ENCODE data around the gene SLAMF7. TPM values are rescaled to one million over a fixed set of nuclear protein-coding genes. Genes with fewer than 3 reads are reported as not detected.

SLAMF7 gene
- total and polyA plus RNA-seq, 2 of the 13 experiments (the other 11 are each of a cell fraction or from before 2014, with no cell fraction given), result not detected

DNA sequence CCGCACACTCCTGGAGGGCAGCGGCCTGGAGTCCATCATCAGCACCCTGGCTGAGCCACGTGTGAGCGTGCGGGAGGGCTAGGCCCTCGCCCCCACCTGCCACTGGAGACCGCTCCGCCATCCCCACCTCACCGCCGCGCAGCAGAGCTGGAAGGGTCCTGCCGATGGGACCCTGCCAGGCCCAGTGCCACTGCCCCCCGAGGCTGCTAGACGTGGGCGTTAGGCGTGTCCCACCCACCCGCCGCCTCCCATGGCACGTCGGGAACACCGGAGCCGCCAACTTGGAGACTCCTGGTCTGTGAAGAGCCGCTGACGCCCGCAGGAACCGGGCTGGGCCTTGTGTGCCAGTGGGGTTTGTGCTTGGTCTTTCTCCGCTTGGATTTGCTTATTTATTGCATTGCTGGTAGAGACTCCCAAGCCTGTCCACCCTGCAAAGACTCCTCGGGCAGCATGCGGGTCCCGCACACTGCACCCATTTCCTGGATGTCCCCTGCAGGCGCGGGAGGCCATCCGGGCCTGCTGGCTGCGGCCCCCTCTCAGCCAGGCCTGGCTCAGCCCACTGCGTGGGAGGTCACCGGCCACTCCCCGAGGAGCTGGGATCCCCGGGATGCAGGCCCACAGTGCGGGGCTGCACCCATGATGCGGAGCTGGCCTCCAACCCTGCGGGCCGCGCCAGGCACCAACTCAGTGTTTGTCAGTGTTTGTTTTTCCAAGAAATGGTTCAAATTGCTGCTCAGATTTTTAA lies 63.0 kb downstream of the SLAMF7 start:
- 62% methylated on average over 21 of the region's 43 CpGs for WGBS (ENCODE audit: low lambda C conversion rate)
- H3K4me3 ChIP-seq (replicated peaks in 1 of 3; ENCODE audit: insufficient read depth in 1 of 3, low read depth in 2 of 3, low read length in 3 of 3), result no peak overlapping the region
- POLR2A ChIA-PET, result no interaction called here
- TF ChIP-seq KDM4B (CRISPR knock-in tag; IDR thresholded peaks at IDR 0.05), result no peak
- no peak for TF ChIP-seq BHLHE40 (IDR thresholded peaks at IDR 0.05; ENCODE audit: low read length)
- TF ChIP-seq FOXO1 (CRISPR knock-in tag; IDR thresholded peaks at IDR 0.05), result no peak
- TF ChIP-seq, protein P1, sequence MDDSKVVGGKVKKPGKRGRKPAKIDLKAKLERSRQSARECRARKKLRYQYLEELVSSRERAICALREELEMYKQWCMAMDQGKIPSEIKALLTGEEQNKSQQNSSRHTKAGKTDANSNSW (CRISPR knock-in tag; IDR thresholded peaks at IDR 0.05; ENCODE audit: borderline replicate concordance), result no peak
- TF ChIP-seq ZNF451 (CRISPR knock-in tag; IDR thresholded peaks at IDR 0.05), result no peak
- TF ChIP-seq, protein P2, sequence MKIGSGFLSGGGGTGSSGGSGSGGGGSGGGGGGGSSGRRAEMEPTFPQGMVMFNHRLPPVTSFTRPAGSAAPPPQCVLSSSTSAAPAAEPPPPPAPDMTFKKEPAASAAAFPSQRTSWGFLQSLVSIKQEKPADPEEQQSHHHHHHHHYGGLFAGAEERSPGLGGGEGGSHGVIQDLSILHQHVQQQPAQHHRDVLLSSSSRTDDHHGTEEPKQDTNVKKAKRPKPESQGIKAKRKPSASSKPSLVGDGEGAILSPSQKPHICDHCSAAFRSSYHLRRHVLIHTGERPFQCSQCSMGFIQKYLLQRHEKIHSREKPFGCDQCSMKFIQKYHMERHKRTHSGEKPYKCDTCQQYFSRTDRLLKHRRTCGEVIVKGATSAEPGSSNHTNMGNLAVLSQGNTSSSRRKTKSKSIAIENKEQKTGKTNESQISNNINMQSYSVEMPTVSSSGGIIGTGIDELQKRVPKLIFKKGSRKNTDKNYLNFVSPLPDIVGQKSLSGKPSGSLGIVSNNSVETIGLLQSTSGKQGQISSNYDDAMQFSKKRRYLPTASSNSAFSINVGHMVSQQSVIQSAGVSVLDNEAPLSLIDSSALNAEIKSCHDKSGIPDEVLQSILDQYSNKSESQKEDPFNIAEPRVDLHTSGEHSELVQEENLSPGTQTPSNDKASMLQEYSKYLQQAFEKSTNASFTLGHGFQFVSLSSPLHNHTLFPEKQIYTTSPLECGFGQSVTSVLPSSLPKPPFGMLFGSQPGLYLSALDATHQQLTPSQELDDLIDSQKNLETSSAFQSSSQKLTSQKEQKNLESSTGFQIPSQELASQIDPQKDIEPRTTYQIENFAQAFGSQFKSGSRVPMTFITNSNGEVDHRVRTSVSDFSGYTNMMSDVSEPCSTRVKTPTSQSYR (CRISPR knock-in tag; IDR thresholded peaks at IDR 0.05; ENCODE audit: borderline replicate concordance), result no peak
- no peak for TF ChIP-seq ZNF256 (CRISPR knock-in tag; conservative IDR thresholded peaks at IDR 0.05)
- no peak for TF ChIP-seq ELF1 (CRISPR knock-in tag; IDR thresholded peaks at IDR 0.05)
- no peak for TF ChIP-seq ZNF10 (CRISPR knock-in tag; IDR thresholded peaks at IDR 0.05; ENCODE audit: borderline replicate concordance, low read depth)
- TF ChIP-seq, protein P3, sequence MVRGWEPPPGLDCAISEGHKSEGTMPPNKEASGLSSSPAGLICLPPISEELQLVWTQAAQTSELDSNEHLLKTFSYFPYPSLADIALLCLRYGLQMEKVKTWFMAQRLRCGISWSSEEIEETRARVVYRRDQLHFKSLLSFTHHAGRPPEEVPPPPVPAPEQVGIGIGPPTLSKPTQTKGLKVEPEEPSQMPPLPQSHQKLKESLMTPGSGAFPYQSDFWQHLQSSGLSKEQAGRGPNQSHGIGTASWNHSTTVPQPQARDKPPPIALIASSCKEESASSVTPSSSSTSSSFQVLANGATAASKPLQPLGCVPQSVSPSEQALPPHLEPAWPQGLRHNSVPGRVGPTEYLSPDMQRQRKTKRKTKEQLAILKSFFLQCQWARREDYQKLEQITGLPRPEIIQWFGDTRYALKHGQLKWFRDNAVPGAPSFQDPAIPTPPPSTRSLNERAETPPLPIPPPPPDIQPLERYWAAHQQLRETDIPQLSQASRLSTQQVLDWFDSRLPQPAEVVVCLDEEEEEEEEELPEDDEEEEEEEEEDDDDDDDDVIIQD (CRISPR knock-in tag; IDR thresholded peaks at IDR 0.05; ENCODE audit: low read depth), result no peak
- no peak for TF ChIP-seq FOXJ3 (CRISPR knock-in tag; IDR thresholded peaks at IDR 0.05; ENCODE audit: borderline replicate concordance)
- TF ChIP-seq ZNF430 (CRISPR knock-in tag; IDR thresholded peaks at IDR 0.05), result no peak
- TF ChIP-seq BRD4 (CRISPR knock-in tag; IDR thresholded peaks at IDR 0.05), result no peak
- BruUV-seq (replicated peaks), result no TSS peak
- in situ Hi-C loops (cut with HindIII; ENCODE audit: extremely low pct_ligation_motif_present, low pct_unique_long_range_greater_than_20kb), result no loop called here
- intact Hi-C loops (cut with micrococcal nuclease; ENCODE audit: unreplicated experiment), result no loop called here
- FAIRE-seq, result no peak
- no peak for ATAC-seq
- no peaks in the 10 kb centered on the region for H3K79me2 ChIP-seq (ENCODE audit: insufficient read depth, low read length)
- H3K9ac ChIP-seq (ENCODE audit: insufficient read depth, low read depth, low read length), result no peak overlapping the region
- no peak overlapping the region for H3K27ac ChIP-seq (ENCODE audit: extremely low read length, insufficient read depth, low read length)
- no peak for DNase-seq (ENCODE audit: low spot score)
- H3K27me3 ChIP-seq (ENCODE audit: control insufficient read depth in 1 of 2, insufficient read depth in 2 of 2, low read length in 2 of 2), result no peaks in the 10 kb centered on the region
- H3K4me2 ChIP-seq (ENCODE audit: low read depth, low read length), result no peak overlapping the region
- no peaks in the 10 kb centered on the region for H4K20me1 ChIP-seq (ENCODE audit: insufficient read depth, low read length)
- H3K36me3 ChIP-seq (replicated peaks in 1 of 2; ENCODE audit: control insufficient read depth in 1 of 2, insufficient read depth in 2 of 2, low read length in 2 of 2), result no peaks in the 10 kb centered on the region
- H2AFZ ChIP-seq (ENCODE audit: low read length), result no peak overlapping the region
- CTCF ChIA-PET (ENCODE audit: low intra/inter-chr PET ratio, low total read pairs), result no interaction called here
- no peaks in the 10 kb centered on the region for H3K4me1 ChIP-seq (ENCODE audit: insufficient read depth, low read length)
- peaks cover 8% of the 10 kb centered on the region; the same call in 1 of the 2 replicates for H3K9me3 ChIP-seq (ENCODE audit: low read length)
